SKM-1 treated with dmso at 0.1 percent for 144 hours (cell line): Measurements from ENCODE around the gene TCEAL1.
"Not testable (repeated sequence)": the region's sequence is repeated elsewhere in the genome, so short reads cannot be mapped to it uniquely, and the experiment has no call there.

ENCODE experiments used
- DNase-seq: peaks from one replicate; lab custom pipeline; 2025; ENCODE audit not compliant: unreplicated experiment; lab: John Stamatoyannopoulos, UW

Gene TCEAL1

GRCh38 chrX:103628386-103629317 lies at the start of gene TCEAL1:
Gene TCEAL1, plus strand, starts transcription at chrX:103628975. Its CDS starts 942 bp downstream, at chrX:103629917.
- DNase-seq, result peak; percentile 5

- no peak for DNase-seq
These were observed 44.2 kb upstream of the TCEAL1 start for GRCh38 chrX:103584596-103584995.

- peak; percentile 3 for DNase-seq
These were observed 43.1 kb upstream of the TCEAL1 start, which contains the start of gene TCEAL4 for GRCh38 chrX:103585411-103586313. Gene TCEAL4, plus strand, starts transcription at chrX:103585515. Its CDS starts 1,161 bp downstream, at chrX:103586676.

- no peak for DNase-seq
These were observed 42.5 kb upstream of the TCEAL1 start for GRCh38 chrX:103586314-103586646.

GRCh38 chrX:103586659-103587058 lies 42.1 kb upstream of the TCEAL1 start:
- DNase-seq, result no peak

GRCh38 chrX:103592295-103592694 lies 36.5 kb upstream of the TCEAL1 start:
- DNase-seq, result not testable (repeated sequence)

- DNase-seq, result not testable (repeated sequence)
These were observed 33.6 kb upstream of the TCEAL1 start for GRCh38 chrX:103595202-103595601.

GRCh38 chrX:103607364-103608305 lies 21.1 kb upstream of the TCEAL1 start, which contains the start of gene TCEAL3:
Gene TCEAL3, plus strand, starts transcription at chrX:103607963. Its CDS starts 1,102 bp downstream, at chrX:103609065.
- no peak for DNase-seq

GRCh38 chrX:103608306-103608963 lies 20.3 kb upstream of the TCEAL1 start:
- no peak for DNase-seq

GRCh38 chrX:103610282-103610681 lies 18.5 kb upstream of the TCEAL1 start:
- DNase-seq, result no peak

GRCh38 chrX:103613362-103613890 lies 15.3 kb upstream of the TCEAL1 start:
- no peak for DNase-seq

- DNase-seq, result no peak
These were observed 13.8 kb upstream of the TCEAL1 start for GRCh38 chrX:103614999-103615398.

GRCh38 chrX:103615781-103616371 lies 12.9 kb upstream of the TCEAL1 start:
- no peak for DNase-seq

- DNase-seq, result no peak
These were observed 12.0 kb upstream of the TCEAL1 start for GRCh38 chrX:103616676-103617186.

- DNase-seq, result no peak
These were observed 4.7 kb upstream of the TCEAL1 start for GRCh38 chrX:103624111-103624510.

GRCh38 chrX:103626855-103627254 lies 1.9 kb upstream of the TCEAL1 start:
- no peak for DNase-seq

- no peak for DNase-seq
These were observed 769 bp downstream of the TCEAL1 start for GRCh38 chrX:103629318-103630170.

- no peak for DNase-seq
These were observed 1.4 kb downstream of the TCEAL1 start for GRCh38 chrX:103630171-103630511.
